ENCODE results near the gene TCEA3.

Gene TCEA3

DNA sequence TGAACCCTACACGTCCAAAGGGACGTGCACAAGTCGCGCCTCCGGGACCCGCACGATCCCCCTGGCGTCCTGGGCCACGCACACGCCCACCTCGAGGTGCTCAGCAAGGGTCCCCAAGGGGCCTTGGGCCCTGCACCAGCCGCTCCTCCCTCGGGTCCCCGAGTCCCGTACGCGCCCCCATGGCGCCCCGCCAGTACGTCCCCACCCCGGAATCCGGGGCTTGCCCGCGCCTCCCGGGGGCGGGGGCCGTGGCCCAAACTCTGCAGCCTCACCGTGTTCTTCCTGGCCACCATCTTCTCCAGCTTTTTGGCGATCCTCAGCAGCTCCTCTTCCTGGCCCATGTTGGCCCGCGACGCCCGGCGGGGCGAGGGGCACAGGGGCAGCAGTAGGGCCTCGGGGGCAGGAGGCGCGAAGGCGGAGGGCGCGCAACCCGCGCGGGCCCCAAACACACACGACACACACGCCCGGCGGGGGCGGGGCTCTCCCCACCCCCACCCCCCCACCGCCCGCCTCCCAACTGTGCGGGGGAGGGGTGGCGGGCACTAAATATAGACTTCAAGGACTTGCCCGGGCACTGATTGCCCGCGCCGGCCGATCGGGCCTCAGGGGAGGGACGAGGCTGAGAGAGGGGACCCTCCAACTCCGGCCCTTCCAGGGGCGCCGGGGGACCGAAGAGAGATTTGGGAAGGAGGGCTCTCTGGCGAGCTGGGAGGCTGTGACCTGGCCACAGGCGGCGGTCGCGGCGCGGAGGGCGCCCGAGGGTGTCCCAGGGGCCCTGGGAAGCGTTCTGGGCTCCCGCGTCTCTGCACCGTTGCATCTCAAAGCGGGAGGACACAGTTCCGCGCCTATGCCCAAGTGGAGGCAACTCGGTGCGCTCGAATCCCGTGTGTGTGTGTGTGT, at the start of gene TCEA3:
Gene TCEA3 (minus strand): TSS at position 456 of the 900 bp plus-strand sequence. CDS start 115 bp downstream, at position 341.
- Histone ChIP-seq H3K9me3 (ENCODE audit: control insufficient read depth, insufficient read depth, low read length) (no peaks in the 10 kb centered on the region), H3F3A (ENCODE audit: control insufficient read depth, insufficient read depth) (no peaks in the 10 kb centered on the region), H3K27ac (ENCODE audit: low read depth, low read length) (no peak within 1 kb of the TSS), H3K4me1 (ENCODE audit: control insufficient read depth, low read length) (peaks cover 3% of the 10 kb centered on the region; the same call in 1 of the 2 replicates), H3K4me3 (ENCODE audit: low read length) (0 out of 2 replicates have a peak within 1 kb of the TSS, but pooled peaks have one; percentile 13), H3K9me2 (replicated peaks; ENCODE audit: control insufficient read depth, low read length) (no peaks in the 10 kb centered on the region), H4K20me1 (ENCODE audit: control insufficient read depth, insufficient read depth, low read depth, low read length) (no peaks in the 10 kb centered on the region), H3K4me2 (ENCODE audit: low read length) (peak within 1 kb of the TSS; percentile 26), H3K27me3 (ENCODE audit: control insufficient read depth, low read length) (peaks cover 30% of the 10 kb centered on the region), H3K79me2 (ENCODE audit: control insufficient read depth, low read length) (no peaks in the 10 kb centered on the region), H3K36me3 (ENCODE audit: control insufficient read depth, low read length) (no peaks in the 10 kb centered on the region)
- TF ChIP-seq EZH2phosphoT487 (IDR thresholded peaks at IDR 0.05; ENCODE audit: borderline replicate concordance, low read length), result no peak
- TF ChIP-seq CTCF (IDR thresholded peaks at IDR 0.05; ENCODE audit: low read depth, low read length, poor library complexity, severe bottlenecking), result no peak

DNA sequence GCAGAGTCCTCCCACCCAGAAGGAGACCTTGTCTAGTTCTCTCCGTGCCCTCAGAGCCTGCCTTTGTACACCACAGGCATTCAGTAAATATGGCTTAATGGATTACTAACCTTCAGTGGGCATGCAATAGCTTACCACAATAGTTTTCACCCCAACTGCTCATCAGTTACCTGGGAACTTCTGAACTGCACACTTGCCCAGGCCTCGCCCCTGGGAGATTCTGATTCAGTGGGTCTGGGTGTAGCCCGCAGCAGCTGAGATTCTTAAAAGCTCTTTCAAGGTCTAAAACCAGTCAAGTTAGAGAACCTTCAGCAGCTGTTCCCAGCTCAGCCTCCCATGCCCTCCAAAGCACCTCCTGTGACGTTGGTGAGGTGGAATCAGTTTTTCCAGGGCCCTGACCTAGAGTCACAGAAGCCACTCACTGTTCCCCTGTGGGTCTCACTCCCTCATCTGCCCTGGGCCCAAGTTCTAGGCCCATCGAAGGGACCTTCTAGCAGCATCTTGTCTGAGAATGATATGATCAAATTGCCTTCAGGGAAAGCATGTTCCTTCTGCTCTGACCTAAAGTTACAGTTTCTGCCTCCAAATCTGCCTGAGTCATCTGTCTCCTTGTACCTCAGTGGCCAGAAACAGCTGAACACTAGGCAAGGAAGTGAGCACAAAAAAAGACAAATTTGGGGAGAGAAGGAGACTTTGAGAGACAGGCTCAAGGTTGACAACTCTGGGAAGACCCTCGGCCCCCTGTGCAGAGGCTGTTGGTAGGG, 48.7 kb upstream of the TCEA3 start:
- H3K9me3 ChIP-seq (ENCODE audit: control insufficient read depth, insufficient read depth, low read length), result no peaks in the 10 kb centered on the region
- H3K9me2 ChIP-seq (replicated peaks; ENCODE audit: control insufficient read depth, low read length), result no peaks in the 10 kb centered on the region
- no peak overlapping the region for H3K4me2 ChIP-seq (ENCODE audit: low read length)
- no peak overlapping the region for H3K4me3 ChIP-seq (ENCODE audit: low read length)
- H3F3A ChIP-seq (ENCODE audit: control insufficient read depth, insufficient read depth), result no peaks in the 10 kb centered on the region
- TF ChIP-seq EZH2phosphoT487 (IDR thresholded peaks at IDR 0.05; ENCODE audit: borderline replicate concordance, low read length), result no peak
- no peak for TF ChIP-seq CTCF (IDR thresholded peaks at IDR 0.05; ENCODE audit: low read depth, low read length, poor library complexity, severe bottlenecking)
- H3K79me2 ChIP-seq (ENCODE audit: control insufficient read depth, low read length), result peaks cover 26% of the 10 kb centered on the region
- no peak overlapping the region for H3K27ac ChIP-seq (ENCODE audit: low read depth, low read length)
- no peaks in the 10 kb centered on the region for H3K36me3 ChIP-seq (ENCODE audit: control insufficient read depth, low read length)
- peaks cover 3% of the 10 kb centered on the region; the same call in 1 of the 2 replicates for H3K4me1 ChIP-seq (ENCODE audit: control insufficient read depth, low read length)
- no peaks in the 10 kb centered on the region for H4K20me1 ChIP-seq (ENCODE audit: control insufficient read depth, insufficient read depth, low read depth, low read length)
- H3K27me3 ChIP-seq (ENCODE audit: control insufficient read depth, low read length), result no peaks in the 10 kb centered on the region

DNA sequence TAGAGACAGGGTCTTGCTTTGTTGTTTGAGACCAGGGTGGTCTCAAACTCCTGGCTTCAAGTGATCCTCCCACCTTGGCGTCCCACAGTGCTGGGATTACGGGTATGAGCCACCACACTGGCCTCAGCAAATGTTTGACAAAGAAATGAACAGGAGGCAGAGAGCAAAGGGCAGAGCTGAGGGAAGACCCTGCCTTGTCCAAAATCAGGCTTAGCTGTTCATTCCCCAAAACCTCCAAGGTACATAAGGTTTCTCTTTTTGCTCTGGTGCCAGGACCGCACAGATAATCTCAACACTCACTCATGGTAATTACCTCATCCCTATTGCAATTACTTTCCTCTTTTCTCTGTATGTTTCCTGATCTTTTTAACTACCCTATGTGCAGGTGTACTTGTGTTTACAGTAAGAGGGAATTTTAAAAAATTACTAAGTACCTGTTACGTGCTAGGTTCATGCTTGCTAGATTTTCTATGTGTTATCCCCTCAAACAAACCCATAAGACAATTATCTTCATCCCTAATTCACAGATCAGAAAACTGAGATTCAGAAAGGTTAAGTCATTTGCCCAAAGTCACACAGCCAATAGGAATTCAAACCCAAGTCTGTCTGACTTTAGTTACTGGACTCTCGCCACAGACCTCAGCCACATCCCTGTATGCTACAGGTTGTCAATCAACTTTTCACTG, 47.9 kb upstream of the TCEA3 start:
- TF ChIP-seq CTCF (IDR thresholded peaks at IDR 0.05; ENCODE audit: low read depth, low read length, poor library complexity, severe bottlenecking) (no peak), EZH2phosphoT487 (IDR thresholded peaks at IDR 0.05; ENCODE audit: borderline replicate concordance, low read length) (no peak)
- H3K4me3 ChIP-seq (ENCODE audit: low read length), result no peak overlapping the region
- H3K9me3 ChIP-seq (ENCODE audit: control insufficient read depth, insufficient read depth, low read length), result no peaks in the 10 kb centered on the region
- peaks cover 3% of the 10 kb centered on the region; the same call in 1 of the 2 replicates for H3K4me1 ChIP-seq (ENCODE audit: control insufficient read depth, low read length)
- no peak overlapping the region for H3K4me2 ChIP-seq (ENCODE audit: low read length)
- H3K27ac ChIP-seq (ENCODE audit: low read depth, low read length), result no peak overlapping the region
- H4K20me1 ChIP-seq (ENCODE audit: control insufficient read depth, insufficient read depth, low read depth, low read length), result no peaks in the 10 kb centered on the region
- H3K9me2 ChIP-seq (replicated peaks; ENCODE audit: control insufficient read depth, low read length), result no peaks in the 10 kb centered on the region
- H3F3A ChIP-seq (ENCODE audit: control insufficient read depth, insufficient read depth), result no peaks in the 10 kb centered on the region
- H3K79me2 ChIP-seq (ENCODE audit: control insufficient read depth, low read length), result peaks cover 23% of the 10 kb centered on the region
- H3K27me3 ChIP-seq (ENCODE audit: control insufficient read depth, low read length), result no peaks in the 10 kb centered on the region
- H3K36me3 ChIP-seq (ENCODE audit: control insufficient read depth, low read length), result no peaks in the 10 kb centered on the region

Measured in DOHH2 (cell line).